ENCODE results near the gene ACAD9. TPM values are rescaled to one million over a fixed set of nuclear protein-coding genes. Genes with fewer than 3 reads are reported as not detected.
A peak's percentile ranks its signal among the peaks of the same experiment; 100 is the strongest.
"Not testable (repeated sequence)": the region's sequence is repeated elsewhere in the genome, so short reads cannot be mapped to it uniquely, and the experiment has no call there.

ACAD9 gene
- total RNA-seq, 2 donors from 2014 or later: 50.6 to 143 TPM

DNA sequence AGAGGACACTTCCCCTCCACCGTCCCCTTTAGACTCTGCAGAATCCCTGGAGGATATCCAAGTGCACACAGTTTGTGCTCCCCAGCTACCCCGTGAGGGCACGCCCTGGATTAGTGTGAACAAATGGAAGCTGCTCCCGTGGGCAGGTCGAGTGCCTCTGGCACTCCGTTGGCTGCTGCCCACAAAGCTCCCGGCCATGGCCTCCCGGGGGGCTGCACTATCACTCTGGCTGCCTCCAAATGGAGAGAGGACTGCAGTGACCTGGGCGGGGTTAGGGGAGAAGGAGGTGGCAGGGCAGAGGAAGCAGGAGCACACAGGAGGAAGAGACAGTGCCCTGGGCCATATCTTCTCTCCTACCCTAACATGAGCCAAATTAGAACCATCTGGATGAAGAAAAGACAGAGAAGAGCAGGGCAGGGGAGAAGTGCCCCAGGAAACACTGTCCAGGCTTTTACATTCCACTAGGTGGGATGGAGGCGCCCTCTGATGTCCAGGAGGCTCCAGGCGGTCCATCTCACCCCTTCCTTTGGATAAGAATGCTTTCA, 29.4 kb upstream of the ACAD9 start:
- DNase-seq (ENCODE audit: low spot score) (no peak), ATAC-seq (no peak)
- peaks cover 9 to 11% of the 10 kb centered on the region in 2 donors for H3K4me1 Mint-ChIP-seq (ENCODE audit: low read depth in 2 of 2)
- H3K36me3 Mint-ChIP-seq: peaks cover 10% of the 10 kb centered on the region
- H3K27ac Mint-ChIP-seq: no peak overlapping the region
- no peak overlapping the region for H3K4me3 Mint-ChIP-seq
- no peaks in the 10 kb centered on the region for H3K27me3 Mint-ChIP-seq
- H3K9me3 Mint-ChIP-seq: peaks cover 3% of the 10 kb centered on the region

DNA sequence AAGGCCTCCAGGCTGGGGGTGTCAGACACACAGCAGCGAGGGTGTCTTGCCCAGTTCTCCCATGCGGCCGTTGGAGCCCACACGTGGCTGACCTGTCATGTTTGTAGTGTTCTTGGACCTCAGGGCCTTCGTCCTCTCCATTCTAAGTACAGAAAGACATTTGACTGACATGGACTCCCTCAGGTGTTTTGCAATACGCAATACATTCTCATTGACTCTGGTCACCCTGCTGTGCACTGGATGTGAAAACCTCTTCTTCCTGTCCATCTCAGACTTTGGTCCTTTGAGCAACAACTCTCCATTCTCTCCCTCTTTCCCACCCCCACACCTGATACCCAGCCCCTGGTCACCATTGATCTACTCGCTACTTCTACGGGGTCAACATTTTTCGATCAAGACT, 28.9 kb upstream of the ACAD9 start:
- peaks cover 3% of the 10 kb centered on the region for H3K9me3 Mint-ChIP-seq
- H3K27me3 Mint-ChIP-seq: no peaks in the 10 kb centered on the region
- ATAC-seq (no peak), DNase-seq (ENCODE audit: low spot score) (no peak)
- H3K27ac Mint-ChIP-seq: no peak overlapping the region
- H3K4me3 Mint-ChIP-seq: no peak overlapping the region
- peaks cover 14% of the 10 kb centered on the region for H3K36me3 Mint-ChIP-seq
- H3K4me1 Mint-ChIP-seq (ENCODE audit: low read depth in 2 of 2): peaks cover 5 to 6% of the 10 kb centered on the region in 2 donors

DNA sequence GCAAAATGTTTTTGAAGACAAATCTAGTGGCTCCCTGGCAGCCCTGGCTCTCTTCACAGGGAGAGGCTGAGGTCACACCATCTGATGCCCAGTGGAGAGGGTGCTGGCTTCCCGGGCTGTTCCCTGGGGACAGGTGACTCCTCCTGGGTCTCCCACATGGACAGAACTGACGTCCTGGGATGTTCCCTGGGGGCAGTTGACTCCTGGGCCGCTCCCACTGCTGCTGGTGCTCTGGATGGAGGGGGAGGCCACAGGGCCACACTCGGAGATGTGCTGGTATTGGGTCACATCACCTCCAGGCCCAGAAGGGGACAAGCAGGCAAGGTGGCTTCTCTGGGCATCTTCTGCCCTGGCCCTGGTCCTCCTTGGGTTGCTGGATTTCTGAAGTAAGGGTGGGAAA, 27.8 kb upstream of the ACAD9 start:
- no peak for ATAC-seq
- Mint-ChIP-seq H3K27ac (no peak overlapping the region), H3K27me3 (no peaks in the 10 kb centered on the region), H3K4me3 (no peak overlapping the region), H3K9me3 (peaks cover 3% of the 10 kb centered on the region), H3K4me1 (ENCODE audit: low read depth in 2 of 2) (no peaks in the 10 kb centered on the region), H3K36me3 (peaks cover 14% of the 10 kb centered on the region)
- no peak for DNase-seq (ENCODE audit: low spot score)

DNA sequence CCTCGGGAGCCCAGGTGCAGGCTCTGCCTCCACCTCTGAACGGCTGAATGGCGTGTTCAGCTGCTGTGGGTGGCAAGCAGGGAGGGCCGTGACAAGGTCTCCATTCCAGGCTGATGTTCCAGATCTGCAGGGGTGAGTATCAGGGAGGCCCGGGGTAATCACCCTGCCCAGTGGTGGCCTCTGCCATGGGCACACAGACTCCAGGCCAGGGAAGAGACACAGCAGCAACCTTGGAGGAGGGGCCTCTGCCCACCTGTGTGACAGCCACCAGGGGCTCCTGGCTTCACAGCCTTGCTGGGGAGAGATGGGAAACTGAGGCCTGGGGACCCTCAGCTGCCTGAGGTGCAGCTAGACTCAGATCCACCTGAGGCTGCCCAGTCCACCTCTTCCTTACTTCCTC, 25.6 kb upstream of the ACAD9 start:
- H3K27me3 Mint-ChIP-seq: no peaks in the 10 kb centered on the region
- peaks cover 14% of the 10 kb centered on the region for H3K9me3 Mint-ChIP-seq
- peaks cover 23% of the 10 kb centered on the region for H3K36me3 Mint-ChIP-seq
- DNase-seq (ENCODE audit: low spot score) (no peak), ATAC-seq (no peak)
- H3K27ac Mint-ChIP-seq: no peak overlapping the region
- H3K4me3 Mint-ChIP-seq: no peak overlapping the region
- no peaks in the 10 kb centered on the region for H3K4me1 Mint-ChIP-seq (ENCODE audit: low read depth in 2 of 2)

DNA sequence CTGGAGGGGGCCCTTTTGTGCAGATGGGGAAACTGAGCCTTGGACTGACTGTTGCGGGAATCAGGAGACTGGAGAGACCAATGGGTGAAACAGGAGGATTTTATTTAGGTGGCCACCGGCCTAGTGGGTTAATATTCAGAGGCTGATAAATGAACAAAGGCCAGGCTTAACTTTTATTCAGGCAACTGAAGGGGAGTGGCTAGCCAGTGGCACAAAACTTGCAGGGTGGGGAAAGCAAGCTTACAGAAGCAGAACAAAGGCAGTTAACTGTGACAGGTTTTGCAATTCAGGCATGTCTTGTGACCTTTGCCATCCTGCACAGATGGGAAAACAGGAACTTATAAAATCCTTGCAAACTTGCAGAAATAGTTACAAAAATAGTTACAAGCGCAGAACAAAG, 24.9 kb upstream of the ACAD9 start:
- ATAC-seq (no peak), DNase-seq (ENCODE audit: low spot score) (no peak)
- H3K4me1 Mint-ChIP-seq (ENCODE audit: low read depth in 2 of 2): no peaks in the 10 kb centered on the region
- H3K4me3 Mint-ChIP-seq: no peak overlapping the region
- no peak overlapping the region for H3K27ac Mint-ChIP-seq
- H3K9me3 Mint-ChIP-seq: peaks cover 17% of the 10 kb centered on the region
- peaks cover 25% of the 10 kb centered on the region for H3K36me3 Mint-ChIP-seq
- no peaks in the 10 kb centered on the region for H3K27me3 Mint-ChIP-seq

DNA sequence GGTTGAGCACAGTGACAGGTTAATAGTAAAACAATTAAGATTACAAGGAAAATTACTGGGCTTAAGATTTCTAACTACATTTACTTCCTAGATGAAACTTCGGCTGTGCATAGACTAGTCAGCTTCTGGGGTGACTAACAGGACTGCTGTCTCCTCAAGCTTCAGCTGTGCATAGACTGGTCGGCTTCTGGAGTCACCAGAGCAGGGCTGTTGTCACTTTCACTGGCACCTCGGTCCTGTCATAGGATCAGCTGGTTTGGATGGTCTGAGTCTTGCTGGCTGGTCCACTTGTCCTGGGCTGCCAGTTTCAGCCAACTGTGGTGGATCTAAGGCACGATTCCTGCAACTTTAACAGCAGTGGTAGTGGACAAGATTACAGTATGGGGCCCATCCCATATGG, 23.9 kb upstream of the ACAD9 start:
- Mint-ChIP-seq H3K4me1 (ENCODE audit: low read depth in 2 of 2) (no peaks in the 10 kb centered on the region), H3K36me3 (peaks cover 30% of the 10 kb centered on the region), H3K4me3 (no peak overlapping the region), H3K9me3 (peaks cover 20% of the 10 kb centered on the region), H3K27ac (no peak overlapping the region), H3K27me3 (no peaks in the 10 kb centered on the region)
- DNase-seq (ENCODE audit: low spot score) (no peak), ATAC-seq (no peak)

DNA sequence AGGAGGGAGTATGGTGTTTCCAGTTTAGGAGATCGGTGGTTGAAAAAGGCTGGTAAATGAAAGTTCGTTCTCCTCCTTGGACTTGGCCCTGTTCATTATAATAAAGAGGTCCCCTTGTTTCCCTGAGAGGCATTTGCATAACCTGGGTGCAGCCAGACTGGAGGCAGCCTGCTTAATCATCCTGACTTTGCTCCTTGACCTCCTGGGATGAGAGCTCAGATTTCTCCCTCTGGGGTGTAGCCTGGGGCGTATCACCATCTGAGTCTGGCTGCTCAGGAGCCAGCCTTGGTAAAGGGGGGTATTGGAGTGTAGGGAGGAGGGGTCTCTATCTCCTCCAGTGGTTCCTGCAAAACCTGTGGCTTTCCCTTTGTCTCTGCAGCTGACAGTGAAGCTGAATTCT, 21.3 kb upstream of the ACAD9 start:
- ATAC-seq: no peak
- H3K4me1 Mint-ChIP-seq (ENCODE audit: low read depth in 2 of 2): no peaks in the 10 kb centered on the region
- no peak overlapping the region for H3K27ac Mint-ChIP-seq
- no peak for DNase-seq (ENCODE audit: low spot score)
- H3K36me3 Mint-ChIP-seq: peaks cover 36% of the 10 kb centered on the region
- H3K27me3 Mint-ChIP-seq: no peaks in the 10 kb centered on the region
- no peak overlapping the region for H3K4me3 Mint-ChIP-seq
- peaks cover 25% of the 10 kb centered on the region for H3K9me3 Mint-ChIP-seq

DNA sequence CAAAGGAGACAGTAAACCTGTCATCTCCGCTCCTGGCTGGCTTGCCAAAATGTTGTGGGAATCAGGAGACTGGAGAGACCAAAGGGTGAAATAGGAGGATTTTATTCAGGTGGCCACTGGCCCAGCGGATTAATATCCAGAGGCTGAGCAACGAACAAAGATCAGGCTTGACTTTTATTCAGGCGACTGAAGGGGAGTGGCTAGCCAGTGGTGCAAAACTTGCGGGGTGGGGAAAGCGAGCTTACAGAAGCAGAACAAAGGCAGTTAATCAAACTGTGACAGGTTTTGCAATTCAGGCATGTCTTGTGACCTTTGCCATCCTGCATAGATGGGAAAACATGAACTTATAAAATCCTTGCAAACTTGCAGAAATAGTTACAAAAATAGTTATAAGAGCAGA, 19.8 kb upstream of the ACAD9 start:
- Mint-ChIP-seq H3K9me3 (peaks cover 21% of the 10 kb centered on the region), H3K4me1 (ENCODE audit: low read depth in 2 of 2) (no peaks in the 10 kb centered on the region), H3K36me3 (peaks cover 30% of the 10 kb centered on the region)

DNA sequence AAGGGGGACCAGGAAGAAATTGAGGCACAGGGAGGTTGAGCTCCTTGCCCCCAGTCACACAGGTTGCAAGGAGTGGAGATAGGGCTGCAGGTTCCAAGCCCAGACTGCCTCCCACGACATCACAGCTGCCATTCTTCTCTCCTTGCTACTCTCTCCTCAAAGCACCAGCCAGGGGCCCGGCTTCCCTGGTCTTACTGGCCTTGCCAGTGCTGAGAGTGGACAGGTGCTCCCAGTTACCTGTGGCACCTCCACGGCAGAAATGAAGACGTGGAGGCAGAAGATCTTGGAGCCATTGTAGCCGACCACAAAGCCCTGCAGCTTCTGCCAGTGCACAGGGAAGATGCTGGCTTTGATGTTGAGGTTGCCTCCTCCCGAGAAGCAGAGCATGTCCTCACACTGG, 17.9 kb upstream of the ACAD9 start:
- Mint-ChIP-seq H3K4me3 (no peak overlapping the region), H3K36me3 (peaks cover 22% of the 10 kb centered on the region), H3K9me3 (peaks cover 21% of the 10 kb centered on the region), H3K27me3 (no peaks in the 10 kb centered on the region), H3K27ac (no peak overlapping the region), H3K4me1 (ENCODE audit: low read depth in 2 of 2) (no peaks in the 10 kb centered on the region)
- no peak for ATAC-seq
- no peak for DNase-seq (ENCODE audit: low spot score)

More for the DNA sequence above, 19.8 kb upstream of the ACAD9 start:
- Mint-ChIP-seq H3K27me3 (no peaks in the 10 kb centered on the region), H3K4me3 (no peak overlapping the region), H3K27ac (no peak overlapping the region)
- ATAC-seq (no peak), DNase-seq (ENCODE audit: low spot score) (no peak)

DNA sequence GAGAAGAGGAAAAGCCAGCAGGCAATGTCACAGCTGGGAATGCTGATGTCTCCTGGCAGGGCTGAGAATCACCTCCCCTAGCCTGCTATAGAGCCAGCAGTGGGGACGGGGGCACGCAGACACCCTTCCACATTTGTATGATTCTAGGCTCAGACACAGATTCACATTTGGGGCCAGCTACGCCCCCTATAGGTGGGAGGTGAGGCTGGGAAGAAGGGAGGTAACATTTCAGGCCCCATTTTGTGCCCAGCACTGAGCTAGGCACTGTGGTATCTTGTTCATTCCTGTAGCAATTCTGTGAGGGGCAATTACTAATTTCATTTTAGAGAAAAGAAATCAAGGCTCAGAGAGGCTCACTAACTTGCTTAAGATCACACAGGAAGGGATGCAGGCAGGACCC, 15.9 kb upstream of the ACAD9 start:
- H3K9me3 Mint-ChIP-seq: peaks cover 13% of the 10 kb centered on the region
- H3K4me1 Mint-ChIP-seq (ENCODE audit: low read depth in 2 of 2): no peaks in the 10 kb centered on the region
- peaks cover 16% of the 10 kb centered on the region for H3K36me3 Mint-ChIP-seq
- no peak for ATAC-seq
- no peak for DNase-seq (ENCODE audit: low spot score)
- peak overlapping the region in 1 of 2 donors; percentile 37 for H3K27ac Mint-ChIP-seq
- no peak overlapping the region for H3K4me3 Mint-ChIP-seq
- H3K27me3 Mint-ChIP-seq: no peaks in the 10 kb centered on the region

DNA sequence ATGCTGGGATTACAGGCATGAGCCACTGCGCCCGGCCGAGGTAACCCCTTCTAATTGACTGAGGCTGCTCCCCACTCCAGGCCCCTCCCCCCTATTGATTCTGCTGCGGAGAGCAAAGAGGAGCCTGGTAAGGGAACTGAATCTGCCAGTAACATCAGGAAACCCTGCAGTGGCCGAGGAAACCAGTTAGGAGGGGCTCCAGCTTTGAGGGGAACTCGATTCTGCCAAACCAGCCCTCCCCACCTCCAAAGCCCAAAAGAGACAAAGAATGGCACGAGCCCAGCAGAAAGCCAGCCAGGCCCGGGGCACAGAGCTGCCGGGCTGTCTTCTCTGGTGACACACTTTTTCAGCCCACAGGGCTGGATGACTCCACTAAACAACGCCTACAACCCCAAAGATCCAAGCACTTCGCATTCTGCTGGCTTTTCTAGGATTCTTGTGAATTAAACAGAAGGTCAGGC, 15.0 kb upstream of the ACAD9 start:
- no peak overlapping the region for H3K27ac Mint-ChIP-seq
- no peak overlapping the region for H3K4me3 Mint-ChIP-seq
- ATAC-seq: no peak
- peaks cover 11% of the 10 kb centered on the region for H3K36me3 Mint-ChIP-seq
- peaks cover 7% of the 10 kb centered on the region for H3K9me3 Mint-ChIP-seq
- H3K4me1 Mint-ChIP-seq (ENCODE audit: low read depth in 2 of 2): no peaks in the 10 kb centered on the region
- no peak for DNase-seq (ENCODE audit: low spot score)
- no peaks in the 10 kb centered on the region for H3K27me3 Mint-ChIP-seq

DNA sequence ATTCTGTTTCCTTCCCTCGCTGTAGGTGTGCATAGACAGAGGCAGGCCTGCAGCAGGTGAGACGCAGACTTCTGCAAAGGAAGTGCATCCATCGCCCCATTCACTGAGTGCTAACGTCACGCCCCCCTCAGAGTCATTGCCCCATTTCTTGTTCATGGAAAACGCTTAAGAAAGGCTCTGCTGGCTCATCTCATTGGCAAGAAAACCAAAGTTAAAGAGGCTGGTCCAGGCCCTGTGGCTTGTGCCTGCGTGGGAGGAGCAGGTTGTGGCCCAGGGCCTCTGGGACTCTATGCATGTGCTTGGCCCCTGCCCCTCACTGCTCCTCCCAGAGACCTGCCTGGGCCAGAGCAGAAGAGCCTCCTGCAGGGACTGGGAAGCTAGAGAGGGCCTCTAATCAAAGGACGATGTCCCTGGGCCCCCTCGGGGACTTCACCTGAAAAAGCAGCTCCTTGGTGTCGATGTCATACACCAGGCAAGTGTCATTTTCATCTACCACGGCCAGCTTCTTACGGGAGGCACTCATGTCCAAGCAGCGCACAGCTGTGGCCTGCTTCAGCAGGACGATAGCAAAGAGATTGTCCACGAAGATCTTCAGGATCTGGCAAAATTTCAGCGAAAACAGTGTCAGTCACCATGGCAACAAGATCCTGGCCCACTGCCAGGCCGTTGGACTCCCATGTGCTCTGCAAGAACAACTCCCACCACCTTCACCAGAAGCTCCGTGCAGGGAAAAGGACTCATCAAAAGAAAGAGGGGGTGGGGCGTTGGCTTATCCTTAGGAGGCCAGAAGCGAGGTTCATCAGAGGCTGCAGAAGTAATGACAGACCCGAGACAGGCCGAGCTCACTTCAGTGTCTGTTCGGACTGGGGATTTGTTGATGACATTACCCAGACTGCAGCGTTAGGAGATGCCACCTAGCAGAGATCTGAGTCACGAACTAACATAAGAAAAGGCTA, 14.3 kb upstream of the ACAD9 start:
- H3K9me3 Mint-ChIP-seq; H3K4me1 Mint-ChIP-seq (ENCODE audit: low read depth in 2 of 2); DNase-seq (ENCODE audit: low spot score); H3K4me3 Mint-ChIP-seq; H3K27me3 Mint-ChIP-seq; H3K27ac Mint-ChIP-seq; ATAC-seq: not testable (repeated sequence)
- peaks cover 11% of the 10 kb centered on the region for H3K36me3 Mint-ChIP-seq

DNA sequence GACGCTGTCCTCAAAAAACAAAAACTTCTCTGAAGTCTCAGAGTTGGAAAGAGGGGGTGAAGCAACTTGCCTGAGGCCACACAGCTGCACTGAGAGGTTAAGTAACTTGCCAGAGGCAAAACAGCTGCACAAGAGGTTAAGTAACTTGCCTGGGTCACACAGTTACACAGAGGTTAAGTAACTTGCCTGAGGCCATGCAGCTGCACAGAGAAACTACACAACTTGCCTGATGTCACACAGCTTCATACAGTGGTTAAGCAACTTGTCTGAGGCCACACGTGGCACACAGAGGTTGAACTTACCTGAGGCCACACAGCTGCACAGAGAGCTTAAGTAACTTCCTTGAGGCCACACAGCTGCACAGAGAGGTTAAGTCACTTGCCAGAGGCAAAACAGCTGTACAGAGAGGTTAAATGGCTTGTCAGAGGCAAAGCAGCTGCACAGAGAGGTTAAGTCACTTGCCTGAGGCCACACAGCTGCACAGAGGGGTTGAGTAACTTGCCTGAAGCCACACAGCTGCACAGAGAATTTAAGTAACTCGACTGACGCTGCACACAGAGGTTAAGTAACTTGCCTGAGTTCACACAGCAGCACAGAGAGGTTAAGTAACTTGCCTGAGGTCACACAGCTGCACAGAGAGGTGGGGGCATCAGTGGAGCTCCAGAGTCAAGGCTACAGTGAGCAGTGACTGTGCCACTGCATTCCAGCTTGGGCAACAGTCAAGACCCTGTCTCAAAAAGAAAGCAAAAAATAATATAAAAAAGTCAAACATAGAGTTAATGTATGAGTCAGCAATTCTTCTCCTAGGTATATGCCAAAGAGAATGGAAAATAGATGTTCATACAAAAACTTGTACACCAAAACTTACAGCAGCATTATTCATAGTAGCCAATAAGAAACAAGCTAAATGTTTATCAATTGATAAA, 12.0 kb upstream of the ACAD9 start:
- H3K36me3 Mint-ChIP-seq: no peaks in the 10 kb centered on the region
- DNase-seq (ENCODE audit: low spot score) (no peak), ATAC-seq (peak in 1 of 2 donors; percentile 32)
- H3K27me3 Mint-ChIP-seq: no peaks in the 10 kb centered on the region
- no peak overlapping the region for H3K27ac Mint-ChIP-seq
- H3K4me1 Mint-ChIP-seq (ENCODE audit: low read depth in 2 of 2): no peaks in the 10 kb centered on the region
- H3K4me3 Mint-ChIP-seq: no peak overlapping the region
- H3K9me3 Mint-ChIP-seq: no peaks in the 10 kb centered on the region
